Stimulated activated CD4-positive, alpha-beta T cell treated with anti-CD3 and anti-CD28 coated beads, Interleukin-12 subunit alpha, Interleukin-12 subunit beta, amount 100 ng/mL, for 48 hours (primary cell): ENCODE results near the gene G0S2.
A peak's percentile ranks its signal among the peaks of the same experiment; 100 is the strongest.
"Not testable (repeated sequence)": the region's sequence is repeated elsewhere in the genome, so short reads cannot be mapped to it uniquely, and the experiment has no call there.

Experiments
- DNase-seq, 3 donors: peaks; one replicate each; pipeline ENCODE4 v3.0.0-alpha.2; 2020; ENCODE audit warnings: low read depth in 2 of 3, low spot score in 1 of 3

G0S2 gene

DNA sequence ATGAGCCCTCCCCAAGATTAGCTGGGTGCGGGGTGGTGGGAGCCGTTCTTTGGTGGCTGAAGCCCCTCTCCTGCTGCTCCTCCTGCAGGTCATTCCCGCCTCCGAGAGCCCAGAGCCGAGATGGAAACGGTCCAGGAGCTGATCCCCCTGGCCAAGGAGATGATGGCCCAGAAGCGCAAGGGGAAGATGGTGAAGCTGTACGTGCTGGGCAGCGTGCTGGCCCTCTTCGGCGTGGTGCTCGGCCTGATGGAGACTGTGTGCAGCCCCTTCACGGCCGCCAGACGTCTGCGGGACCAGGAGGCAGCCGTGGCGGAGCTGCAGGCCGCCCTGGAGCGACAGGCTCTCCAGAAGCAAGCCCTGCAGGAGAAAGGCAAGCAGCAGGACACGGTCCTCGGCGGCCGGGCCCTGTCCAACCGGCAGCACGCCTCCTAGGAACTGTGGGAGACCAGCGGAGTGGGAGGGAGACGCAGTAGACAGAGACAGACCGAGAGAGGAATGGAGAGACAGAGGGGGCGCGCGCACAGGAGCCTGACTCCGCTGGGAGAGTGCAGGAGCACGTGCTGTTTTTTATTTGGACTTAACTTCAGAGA is 448 bp downstream of the G0S2 start:
- no peak for DNase-seq

DNA sequence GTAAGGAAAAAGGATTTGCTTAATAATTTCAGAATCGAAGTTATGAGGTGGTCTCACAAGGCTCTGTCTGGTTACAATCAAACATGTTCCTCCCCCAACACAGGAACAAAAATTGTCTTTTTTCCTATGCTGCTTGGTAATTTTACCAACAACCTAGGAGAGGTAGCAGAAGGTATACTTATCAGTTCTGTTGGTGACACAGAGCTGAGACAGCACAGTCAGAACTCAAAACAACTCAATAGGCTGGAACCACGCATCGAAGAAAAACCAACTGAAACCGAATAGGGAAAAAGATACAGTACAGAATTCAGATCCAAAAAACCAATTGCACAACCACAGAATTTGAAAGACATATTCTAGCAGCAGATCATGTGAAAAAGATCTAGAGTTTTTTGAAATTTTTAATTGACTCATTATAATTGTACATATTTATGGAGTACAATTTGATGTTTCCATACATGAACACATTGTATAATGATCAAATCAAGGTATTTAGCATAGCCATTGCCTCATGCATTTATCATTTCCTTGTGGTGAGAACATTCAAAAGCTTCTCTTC is 3.8 kb downstream of the G0S2 start:
- no peak for DNase-seq

DNA sequence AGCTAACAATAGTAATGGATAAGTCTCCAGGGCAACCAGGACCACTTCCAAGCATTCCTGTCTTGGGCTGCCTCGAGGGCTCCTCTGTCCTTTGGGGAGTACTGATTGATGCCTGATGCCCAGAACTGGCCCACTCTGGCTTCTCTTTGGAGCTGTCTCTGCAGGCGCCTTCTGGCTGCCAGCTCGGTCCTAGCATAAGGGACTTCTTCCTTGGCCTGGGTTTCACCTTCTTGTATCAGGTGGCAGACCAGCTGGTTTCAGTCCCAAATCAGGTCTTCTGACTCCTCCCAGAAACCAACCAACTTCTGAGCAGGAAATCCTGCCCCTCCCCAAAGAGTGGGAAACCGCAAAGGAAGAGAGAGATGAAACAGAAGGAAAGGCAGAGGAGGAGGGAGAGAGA is 10.6 kb downstream of the G0S2 start:
- DNase-seq: no peak

DNA sequence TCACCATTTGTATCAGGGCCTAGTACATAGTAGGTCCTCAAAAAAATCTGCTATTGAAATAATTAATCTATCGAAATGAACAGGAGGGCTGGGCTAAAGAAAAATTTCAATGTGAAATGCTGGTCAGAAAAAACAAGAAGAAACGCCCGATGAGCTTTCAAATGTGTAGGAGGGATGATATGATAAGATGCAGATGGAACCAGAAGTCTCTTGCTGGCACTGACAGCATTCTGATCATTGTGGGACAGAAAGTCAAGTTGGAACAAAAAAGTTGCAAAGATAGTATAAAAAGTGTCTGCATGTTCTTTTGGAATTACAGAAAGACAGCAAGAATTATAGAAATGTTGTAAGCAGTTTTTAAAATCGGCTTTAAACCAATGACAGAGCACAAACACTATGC is 11.1 kb downstream of the G0S2 start:
- DNase-seq: no peak

DNA sequence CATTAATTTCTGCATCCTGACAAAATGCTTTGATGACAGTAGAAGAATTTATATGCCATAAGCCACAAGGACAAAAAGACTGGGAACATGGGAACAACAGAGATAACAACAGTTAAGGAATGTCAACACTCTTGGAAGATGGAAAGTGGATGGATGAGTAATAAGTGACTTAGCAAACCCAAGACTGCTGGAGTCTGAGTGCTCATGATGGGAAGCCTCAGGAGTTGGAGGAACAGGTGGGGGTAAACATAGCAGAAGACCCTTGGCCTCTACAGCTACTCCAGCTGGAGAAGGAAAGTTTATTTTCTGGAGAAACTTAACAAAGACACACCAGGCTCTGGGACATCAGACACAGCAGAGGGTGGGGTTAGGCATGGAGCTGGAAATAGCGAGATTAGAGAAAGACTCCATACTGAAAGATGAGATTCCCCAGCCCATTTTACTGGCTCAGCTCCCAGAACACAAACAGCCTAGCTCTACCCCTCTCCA is 13.6 kb downstream of the G0S2 start:
- DNase-seq: no peak

DNA sequence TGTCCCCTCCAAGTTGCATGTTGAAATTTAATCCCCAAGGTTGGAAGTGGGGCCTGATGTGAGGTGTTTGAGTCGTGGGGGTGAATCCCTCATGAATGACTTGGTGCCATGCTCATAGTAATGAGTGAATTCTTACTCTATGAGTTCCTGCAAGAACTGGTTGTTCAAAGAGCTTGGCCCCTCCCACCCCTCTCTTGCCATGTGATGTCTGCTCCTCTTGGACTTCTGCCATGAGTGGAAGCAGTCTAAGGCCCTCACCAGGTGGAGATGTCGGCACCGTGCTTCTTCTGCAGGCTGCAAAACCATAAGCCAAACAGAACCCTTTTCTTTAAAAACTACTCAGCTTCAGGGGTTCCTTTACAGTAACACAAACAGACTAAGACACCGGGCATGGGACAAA is 14.3 kb downstream of the G0S2 start:
- no peak for DNase-seq

DNA sequence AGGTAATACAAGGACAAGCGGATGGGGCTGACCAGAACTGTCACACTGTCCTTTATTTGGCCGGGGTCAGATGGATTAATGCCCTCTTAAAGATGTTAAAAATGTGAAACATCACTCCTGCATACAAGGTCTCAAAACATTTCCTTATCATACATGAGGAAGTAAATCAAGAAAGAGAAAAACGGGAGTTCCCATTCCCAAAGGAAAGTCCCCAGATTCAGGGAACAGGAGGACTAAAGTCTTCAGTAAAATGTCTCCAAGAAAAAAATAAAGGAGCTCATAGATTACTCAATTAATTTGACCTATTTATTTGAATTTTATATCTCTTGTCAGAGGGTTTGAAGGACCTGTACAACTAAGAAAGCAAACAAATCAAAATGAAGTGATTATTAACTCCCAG is 16.0 kb downstream of the G0S2 start:
- no peak for DNase-seq

DNA sequence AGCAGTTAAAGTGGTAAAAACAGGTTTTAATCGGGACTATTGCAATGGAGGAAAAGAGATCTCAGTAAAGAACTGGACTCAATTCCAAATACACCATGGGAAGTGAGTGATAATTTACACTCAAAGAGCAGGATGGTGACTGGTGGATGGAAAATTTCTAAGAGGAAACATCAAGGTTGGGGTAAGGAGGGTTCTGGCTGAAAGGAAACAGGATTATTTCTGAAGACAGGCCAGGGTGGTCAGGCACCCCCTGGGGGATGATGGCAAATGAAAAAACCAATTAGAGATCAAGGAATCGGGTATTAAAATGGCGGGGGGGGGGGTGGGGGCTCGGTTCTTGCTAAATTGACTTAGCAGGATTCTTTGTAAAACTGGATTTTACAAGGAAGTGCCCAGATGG is 17.1 kb downstream of the G0S2 start:
- no peak for DNase-seq

DNA sequence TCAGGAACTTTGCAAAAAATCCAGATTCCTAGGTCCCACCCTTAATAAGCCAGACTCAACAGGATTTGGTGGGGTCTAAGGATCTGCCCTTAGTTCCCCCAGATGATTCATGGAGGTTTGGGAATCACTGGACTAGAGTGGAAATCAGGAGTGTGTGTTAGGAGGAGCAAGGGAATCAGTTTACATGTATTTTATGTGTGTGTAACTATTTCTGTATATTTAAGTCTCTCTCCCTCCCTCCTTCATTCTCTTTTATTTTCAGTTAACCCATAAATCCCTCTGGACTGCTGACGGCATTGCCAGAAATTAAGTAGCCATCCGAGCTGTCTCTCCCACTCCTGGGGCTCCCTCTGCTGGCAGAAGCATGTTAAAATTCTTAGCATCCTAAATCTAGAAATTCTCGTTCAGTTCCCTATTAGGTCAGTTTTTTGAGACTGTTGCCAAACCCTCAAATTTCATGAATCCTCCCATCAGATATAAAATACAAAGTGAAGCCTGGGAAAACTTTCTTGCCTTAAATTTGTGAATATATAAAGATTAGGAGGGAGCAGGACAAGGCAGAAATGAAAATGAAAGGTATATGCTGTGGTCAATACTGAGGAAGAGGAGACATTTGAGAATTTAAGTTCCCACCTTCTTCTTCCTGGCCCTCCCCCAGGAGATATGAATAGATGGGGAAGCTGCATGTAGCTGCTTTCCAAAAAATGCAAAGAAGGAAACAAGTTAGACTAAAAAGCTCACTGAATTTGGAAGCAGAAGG is 17.7 kb downstream of the G0S2 start:
- peak; percentile 56 to 82 (median 77) for DNase-seq

DNA sequence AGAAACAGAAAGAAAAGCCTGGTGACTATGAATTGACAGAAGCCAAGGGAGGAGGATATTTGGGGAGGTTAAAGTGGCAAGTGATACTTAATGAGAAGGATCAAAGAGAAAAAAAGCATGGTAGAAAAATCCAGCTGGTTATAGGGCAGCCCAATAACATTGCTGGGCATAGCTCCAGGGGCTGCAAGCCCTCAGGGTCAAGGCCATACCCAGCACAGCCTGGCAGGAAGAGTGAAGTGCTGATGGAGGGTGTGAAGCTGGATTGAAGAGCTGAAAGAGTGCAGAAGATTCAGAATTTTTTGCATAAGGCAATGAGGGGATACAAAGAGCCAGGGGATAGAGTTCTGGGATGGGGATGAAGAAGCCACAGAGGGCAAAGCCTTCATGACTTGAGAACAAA is 21.5 kb downstream of the G0S2 start:
- no peak for DNase-seq

DNA sequence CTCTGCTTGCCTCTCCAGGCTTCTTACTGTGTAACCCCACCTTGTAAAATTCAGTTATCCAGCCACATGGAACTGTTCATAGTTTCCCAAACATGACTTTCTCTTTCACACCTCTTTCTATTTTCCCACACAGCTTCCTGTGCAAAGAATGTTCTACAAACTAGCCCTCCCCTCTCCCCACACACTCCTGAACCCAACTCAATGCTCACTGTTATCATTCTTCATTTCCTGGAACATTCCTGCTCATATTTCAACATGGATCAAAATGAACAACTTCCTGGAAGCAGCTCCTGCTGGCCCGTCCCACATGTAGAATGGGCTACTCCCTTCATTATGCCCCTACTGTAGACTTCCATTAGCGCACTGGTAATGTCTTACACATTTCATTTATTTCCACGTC is 21.9 kb downstream of the G0S2 start:
- DNase-seq: no peak

DNA sequence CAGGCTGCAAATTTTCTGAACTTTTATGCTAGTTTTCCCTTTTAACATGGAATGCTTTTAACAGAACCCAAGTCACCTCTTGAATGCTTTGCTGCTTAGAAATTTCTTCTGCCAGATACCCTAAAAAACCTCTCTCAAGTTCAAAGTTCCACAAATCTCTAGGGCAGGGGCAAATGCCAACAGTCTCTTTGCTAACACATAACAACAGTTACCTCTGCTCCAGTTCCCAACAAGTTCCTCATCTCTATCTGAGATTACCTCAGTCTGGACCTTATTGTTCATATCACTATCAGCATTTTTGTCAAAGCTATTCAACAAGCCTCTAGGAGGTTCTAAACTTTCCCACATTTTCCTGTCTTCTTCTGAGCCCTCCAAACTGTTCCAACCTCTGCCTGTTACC is 25.5 kb downstream of the G0S2 start:
- not testable (repeated sequence) for DNase-seq

DNA sequence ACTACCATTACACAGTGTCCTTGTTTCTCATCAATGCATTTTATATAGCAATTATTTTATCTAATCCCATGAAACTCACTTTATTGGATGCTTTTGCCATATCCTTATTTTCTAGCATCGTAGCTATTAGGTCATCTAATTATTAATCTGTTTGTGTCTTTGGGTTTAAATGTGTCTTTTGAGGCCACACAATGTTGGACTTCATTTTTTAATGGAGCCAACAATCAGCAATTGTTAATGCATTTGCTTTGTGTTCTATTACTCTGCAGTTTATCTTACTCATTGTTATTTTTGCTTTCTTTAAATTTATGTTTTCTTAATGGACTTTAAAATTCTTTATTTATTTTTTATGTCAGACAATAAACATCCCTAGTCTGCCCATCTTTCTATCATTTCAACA is 27.6 kb downstream of the G0S2 start:
- no peak for DNase-seq

DNA sequence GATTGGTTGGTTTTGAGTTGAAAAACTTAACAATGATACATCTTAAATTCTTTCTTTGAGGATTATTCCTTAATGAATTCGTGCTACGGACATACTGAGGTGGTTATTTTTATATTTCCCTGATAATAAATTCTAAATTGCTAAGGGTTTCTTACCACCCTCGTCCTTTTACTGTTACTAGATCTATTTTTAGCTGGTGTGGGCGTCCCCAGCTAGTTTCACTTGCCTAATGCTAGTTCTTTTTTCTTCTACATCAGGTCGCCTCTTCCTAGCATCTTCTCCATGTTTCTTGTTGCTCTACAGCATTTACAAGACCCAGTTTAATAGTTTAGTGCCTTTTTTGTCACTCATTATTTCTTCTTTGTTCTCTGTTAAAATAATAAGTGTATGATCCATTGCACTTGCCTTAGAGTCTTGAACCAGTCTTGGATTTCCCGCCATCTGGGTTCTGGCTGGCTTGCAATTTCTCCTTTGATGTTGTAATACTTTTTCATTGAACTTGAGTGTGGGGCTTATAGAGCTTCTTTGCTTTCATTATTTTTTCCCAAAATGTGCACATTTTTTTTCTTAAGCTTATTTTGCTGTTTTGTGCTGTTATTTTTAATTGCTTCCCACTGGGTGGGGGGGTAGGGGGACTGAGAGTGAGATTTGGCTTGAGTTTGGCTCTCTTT is 28.8 kb downstream of the G0S2 start:
- no peak for DNase-seq

DNA sequence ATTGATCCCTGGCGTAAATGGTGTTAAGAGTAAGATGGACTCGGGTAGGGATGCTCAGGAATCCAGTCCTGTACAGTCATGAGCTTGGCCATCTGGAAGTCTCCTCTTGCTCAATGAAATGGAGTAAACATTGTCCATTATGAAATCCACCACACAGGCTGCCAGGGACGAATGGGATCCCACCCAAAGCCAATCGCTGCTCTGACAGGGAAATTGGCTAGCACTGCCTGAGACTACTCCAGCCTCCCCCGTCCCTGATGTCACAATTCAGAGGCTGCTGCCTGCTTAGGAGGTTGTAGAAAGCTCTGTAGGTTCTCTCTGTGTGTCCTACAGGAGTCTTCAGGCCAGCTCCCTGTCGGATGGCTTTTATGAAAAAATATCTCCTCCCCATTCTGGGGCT is 29.4 kb downstream of the G0S2 start, which contains the start of gene HSD11B1:
TSS of gene HSD11B1 (plus strand) at position 263 of the 400 bp plus-strand sequence. CDS start at position 360, 97 bp downstream.
- DNase-seq: no peak

DNA sequence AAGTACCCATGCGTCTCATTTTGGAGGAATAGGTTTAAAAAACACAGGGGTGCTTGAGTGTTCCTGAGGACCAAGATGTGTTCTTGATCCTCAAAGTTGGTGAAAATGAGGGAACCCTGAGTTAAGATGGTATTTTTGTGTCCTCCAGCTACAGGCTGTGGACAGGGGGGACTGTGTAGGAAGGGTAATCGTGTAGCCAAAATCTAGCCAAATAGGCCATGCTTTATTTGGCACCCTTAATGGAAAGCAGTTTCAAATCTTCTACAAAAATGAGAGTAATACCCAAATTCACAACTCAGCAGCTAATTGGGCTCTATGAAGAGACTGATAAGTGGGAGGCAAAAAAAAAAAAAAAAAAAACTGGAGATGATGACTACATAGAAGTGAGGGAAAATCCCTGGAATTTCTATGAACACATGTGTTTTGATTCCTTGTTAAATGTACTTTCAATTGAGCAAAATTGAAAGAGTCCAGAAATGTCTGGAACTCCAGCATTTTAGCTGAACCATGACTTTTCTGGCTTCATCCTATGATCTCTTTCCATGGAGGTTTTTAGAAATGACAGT is 29.9 kb downstream of the G0S2 start:
- no peak for DNase-seq

DNA sequence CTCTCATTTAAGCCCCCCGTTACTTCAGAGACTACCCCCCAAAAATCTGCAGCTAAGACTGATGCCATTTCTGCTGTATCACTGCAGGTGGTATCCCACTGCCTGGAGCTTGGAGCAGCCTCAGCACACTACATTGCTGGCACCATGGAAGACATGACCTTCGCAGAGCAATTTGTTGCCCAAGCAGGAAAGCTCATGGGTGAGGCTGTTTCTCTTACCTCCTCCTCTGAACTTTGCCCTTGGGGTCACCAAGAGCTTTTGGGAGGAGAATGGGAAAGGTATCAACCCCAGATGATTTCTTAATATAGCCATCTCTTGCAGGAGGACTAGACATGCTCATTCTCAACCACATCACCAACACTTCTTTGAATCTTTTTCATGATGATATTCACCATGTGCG is 31.4 kb downstream of the G0S2 start:
- DNase-seq: no peak

DNA sequence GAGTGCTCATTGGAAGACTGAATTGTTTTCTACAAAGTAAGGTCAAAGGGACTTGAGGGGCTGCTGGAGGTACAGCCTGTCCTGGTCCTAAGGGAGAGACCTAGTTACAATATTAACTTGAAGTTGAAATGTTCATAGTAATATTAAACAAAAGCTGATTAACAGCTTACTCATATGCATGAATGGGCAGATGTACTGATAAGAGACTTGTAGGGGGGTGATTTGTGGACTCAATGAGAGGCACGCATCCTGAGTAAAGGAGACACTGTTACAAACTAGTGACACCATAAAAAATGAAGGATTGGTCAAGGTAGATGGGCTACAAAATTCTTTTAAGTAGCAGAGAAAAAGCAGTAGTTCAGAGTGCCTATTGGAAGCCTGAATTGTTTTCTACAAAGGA is 32.1 kb downstream of the G0S2 start:
- no peak for DNase-seq

DNA sequence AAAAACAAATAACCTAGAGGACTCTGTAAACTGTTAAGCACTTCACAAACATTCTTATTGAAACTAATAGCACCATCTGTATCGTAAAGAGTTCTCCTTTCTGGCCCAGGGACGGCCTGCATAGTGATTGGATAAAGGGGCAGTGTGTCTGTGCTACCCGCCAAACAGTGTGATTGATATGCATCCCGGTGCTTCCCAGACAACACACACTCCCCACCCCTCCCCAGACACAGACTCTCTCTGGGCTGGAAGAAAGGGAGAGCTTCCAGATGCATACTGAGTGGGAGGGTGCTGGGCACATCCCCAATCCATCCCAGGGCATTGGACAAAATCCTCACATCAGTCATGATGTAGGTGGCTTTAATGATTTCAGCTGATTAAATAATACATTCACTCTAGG is 33.1 kb downstream of the G0S2 start:
- no peak for DNase-seq

DNA sequence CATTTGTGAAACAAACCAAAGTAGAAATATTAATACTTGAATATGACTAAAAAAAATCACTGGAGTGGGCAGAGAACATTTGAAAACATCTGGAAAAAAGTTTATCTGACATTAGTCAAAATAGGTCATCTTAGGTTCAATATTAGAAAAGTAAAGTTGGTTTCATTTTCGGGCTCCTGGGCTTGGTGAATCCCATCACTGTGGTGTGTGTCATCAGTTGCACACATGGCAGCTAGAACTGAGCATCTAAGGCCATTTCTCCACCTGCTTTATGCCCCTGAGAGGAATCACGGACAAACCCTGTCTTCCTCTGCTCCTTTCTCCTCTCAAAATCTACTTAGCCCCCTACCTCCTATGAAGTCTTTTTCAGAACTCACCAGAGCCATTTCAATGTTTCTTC is 34.9 kb downstream of the G0S2 start:
- no peak for DNase-seq

DNA sequence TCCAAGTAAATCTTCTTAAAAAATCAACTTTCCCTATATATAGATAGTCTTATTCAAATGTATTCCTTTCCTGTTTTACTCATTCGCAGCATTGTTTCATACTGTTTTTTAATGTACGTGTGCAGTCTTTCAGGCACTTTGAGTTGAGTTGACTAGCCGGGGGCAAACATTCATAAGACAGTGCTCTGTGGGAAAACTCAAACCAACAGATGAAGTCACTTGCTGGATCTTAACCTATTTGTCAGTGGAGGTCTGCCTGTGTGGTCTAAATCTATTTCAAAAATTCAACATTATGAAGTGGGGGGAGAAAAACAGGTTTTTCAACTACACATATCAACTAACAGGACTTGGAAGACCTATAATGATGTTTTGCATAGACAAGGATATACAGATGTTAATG is 35.6 kb downstream of the G0S2 start:
- no peak for DNase-seq

DNA sequence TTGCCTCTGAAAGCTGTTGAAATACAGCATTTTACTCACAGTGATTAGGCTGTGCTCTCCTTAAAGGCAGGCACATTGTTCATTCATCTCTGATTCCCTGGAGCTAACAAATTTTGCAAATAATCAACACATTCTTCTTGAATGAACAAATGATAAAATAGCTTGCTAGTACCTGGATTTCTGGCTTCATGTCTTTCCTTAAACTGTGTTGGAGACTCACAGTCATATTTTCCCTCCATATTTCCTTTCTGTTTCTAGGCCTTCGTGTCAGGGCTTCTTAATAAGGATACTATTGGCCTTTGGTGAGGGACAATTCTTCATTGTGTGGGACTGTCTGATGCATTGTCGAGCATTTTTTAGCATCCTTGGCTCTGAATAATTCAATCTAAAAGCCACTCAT is 39.1 kb downstream of the G0S2 start:
- DNase-seq: no peak
